GM12875 (cell line): ENCODE results near the gene SYCP2L.

Experiments
- H3K4me3 ChIP-seq: one replicate; pipeline ENCODE4 v1.5.1; 2011; ENCODE audit warnings: low read depth, low read length, control low read depth
- TF ChIP-seq, protein P1 (sequence below): IDR thresholded peaks from 2 replicates; pipeline ENCODE4 v1.5.1; 2011; ENCODE audit warnings: low read depth, mild to moderate bottlenecking, control low read depth, inconsistent platforms, low read length, moderate library complexity, borderline replicate concordance; ENCODE audit not compliant: insufficient read depth

The SYCP2L gene

DNA sequence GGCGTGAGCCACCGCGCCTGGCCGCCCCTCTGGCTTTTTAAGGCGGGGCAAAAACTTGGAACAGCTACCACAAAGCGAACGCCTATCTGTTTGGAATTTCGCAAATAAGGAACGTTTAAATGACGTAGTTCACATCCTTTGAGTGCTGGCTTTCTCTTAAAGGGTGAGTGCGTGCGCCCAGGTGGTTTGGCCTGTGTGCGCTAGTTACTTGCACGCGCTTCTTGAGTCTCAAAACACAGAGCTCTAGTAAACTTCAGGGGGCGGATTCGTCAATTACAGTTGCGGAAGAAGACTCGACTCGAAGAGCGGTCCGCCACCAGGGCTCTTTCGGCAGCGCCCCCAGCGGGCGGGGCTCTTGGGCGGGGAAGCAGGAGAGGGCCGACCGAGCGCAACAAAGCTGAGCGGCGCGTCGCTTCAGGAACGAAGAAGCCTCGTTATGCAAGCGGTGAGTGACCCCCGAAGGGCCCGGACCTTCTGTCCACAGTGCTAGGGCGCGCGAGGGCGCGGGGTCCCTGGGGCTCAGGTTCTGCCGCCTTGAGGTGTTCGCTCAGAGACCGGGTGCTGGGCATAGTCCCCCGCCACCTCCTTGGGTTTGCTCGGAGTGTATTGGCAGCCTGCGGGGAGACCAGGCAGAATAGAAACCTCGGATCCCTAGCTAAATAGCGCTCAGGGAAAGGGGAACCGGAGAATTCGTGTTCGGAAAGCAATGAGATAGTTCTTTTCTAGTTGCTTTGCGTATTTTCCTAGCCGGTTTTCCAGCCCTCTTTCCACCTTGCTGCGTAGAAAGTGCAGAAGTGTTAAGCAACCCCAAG lies at the start of gene SYCP2L:
Gene SYCP2L, plus strand, starts transcription at position 362 of the 812 bp plus-strand sequence. Its CDS starts 75 bp downstream, at position 437.
- H3K4me3 ChIP-seq = peak within 1 kb of the TSS; percentile 12
- TF ChIP-seq, protein P1, sequence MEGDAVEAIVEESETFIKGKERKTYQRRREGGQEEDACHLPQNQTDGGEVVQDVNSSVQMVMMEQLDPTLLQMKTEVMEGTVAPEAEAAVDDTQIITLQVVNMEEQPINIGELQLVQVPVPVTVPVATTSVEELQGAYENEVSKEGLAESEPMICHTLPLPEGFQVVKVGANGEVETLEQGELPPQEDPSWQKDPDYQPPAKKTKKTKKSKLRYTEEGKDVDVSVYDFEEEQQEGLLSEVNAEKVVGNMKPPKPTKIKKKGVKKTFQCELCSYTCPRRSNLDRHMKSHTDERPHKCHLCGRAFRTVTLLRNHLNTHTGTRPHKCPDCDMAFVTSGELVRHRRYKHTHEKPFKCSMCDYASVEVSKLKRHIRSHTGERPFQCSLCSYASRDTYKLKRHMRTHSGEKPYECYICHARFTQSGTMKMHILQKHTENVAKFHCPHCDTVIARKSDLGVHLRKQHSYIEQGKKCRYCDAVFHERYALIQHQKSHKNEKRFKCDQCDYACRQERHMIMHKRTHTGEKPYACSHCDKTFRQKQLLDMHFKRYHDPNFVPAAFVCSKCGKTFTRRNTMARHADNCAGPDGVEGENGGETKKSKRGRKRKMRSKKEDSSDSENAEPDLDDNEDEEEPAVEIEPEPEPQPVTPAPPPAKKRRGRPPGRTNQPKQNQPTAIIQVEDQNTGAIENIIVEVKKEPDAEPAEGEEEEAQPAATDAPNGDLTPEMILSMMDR = peak; percentile 43; the same call in 1 of the 2 replicates

- peak overlapping the region; percentile 53 for H3K4me3 ChIP-seq
- TF ChIP-seq, protein P1 = no peak
Measured at GRCh38 chr6:10837622-10837994, 49.2 kb upstream of the SYCP2L start.

- TF ChIP-seq, protein P1 = no peak
- peak within 1 kb of the TSS; percentile 53 for H3K4me3 ChIP-seq
Measured at GRCh38 chr6:10837995-10838793, 48.7 kb upstream of the SYCP2L start, which contains the start of gene MAK. MAK (minus strand) TSS chr6:10838539; CDS start chr6:10830648, 7,891 bp downstream.

GRCh38 chr6:10838794-10839333 lies 48.0 kb upstream of the SYCP2L start:
- no peak overlapping the region for H3K4me3 ChIP-seq
- TF ChIP-seq, protein P1 = no peak

- H3K4me3 ChIP-seq = no peak overlapping the region
- TF ChIP-seq, protein P1 = no peak
Measured at GRCh38 chr6:10843554-10843953, 43.3 kb upstream of the SYCP2L start.

- TF ChIP-seq, protein P1 = no peak
- no peak overlapping the region for H3K4me3 ChIP-seq
Measured at GRCh38 chr6:10847684-10848083, 39.2 kb upstream of the SYCP2L start.

- TF ChIP-seq, protein P1 = no peak
Measured at GRCh38 chr6:10849901-10850300, 37.0 kb upstream of the SYCP2L start.

More at GRCh38 chr6:10849901-10850300, 37.0 kb upstream of the SYCP2L start:
- H3K4me3 ChIP-seq = no peak overlapping the region
